PC-9 (cell line): ENCODE measurements around the gene PROC. TPM values are rescaled to one million over a fixed set of nuclear protein-coding genes. Genes with fewer than 3 reads are reported as not detected.

Experiments
- BruUV-seq: library from RNA; stranded (reverse); fragments of 400-500 nt; replicated peaks from 2 replicates; lab custom pipeline; 2021; lab: Mats Ljungman, UMichigan
- CTCF ChIA-PET: fragments of 300-600 bp; sonication (Branson Sonifier 250); formaldehyde crosslinking; loops from one replicate; lab custom pipeline; 2022; ENCODE audit warnings: antibody characterized with exemption; lab: Charles Lee
- POLR2A ChIA-PET: fragments of 300-600 bp; sonication (Branson Sonifier 250); formaldehyde crosslinking; loops from one replicate; lab custom pipeline; 2022; ENCODE audit warnings: antibody characterized with exemption; ENCODE audit not compliant: unreplicated experiment; lab: Charles Lee
- DNase-seq, 2 experiments: peaks; one replicate each; pipeline versions ENCODE4 v3.0.0 to v3.0.0-alpha.2; 2015 to 2022; ENCODE audit warnings: mixed read lengths in 1 of 2
- H2AFZ ChIP-seq: fragments of 200-600 bp; sonication (generic); 2 replicates; pipeline ENCODE4 v1.8.1; 2017; ENCODE audit warnings: antibody characterized with exemption
- H3F3A ChIP-seq: fragments of 200-600 bp; sonication (generic); 2 replicates; pipeline ENCODE4 v1.8.1; 2017; ENCODE audit warnings: antibody characterized with exemption, mild to moderate bottlenecking, low read depth; ENCODE audit not compliant: insufficient read depth
- H3K27ac ChIP-seq: fragments of 200-600 bp; sonication (generic); 2 replicates; pipeline ENCODE4 v1.6.1; 2016; ENCODE audit warnings: mixed run types
- H3K27me3 ChIP-seq: fragments of 200-600 bp; sonication (generic); 2 replicates; pipeline ENCODE4 v1.6.1; 2016; ENCODE audit warnings: low read depth, mixed run types; ENCODE audit not compliant: insufficient read depth
- H3K36me3 ChIP-seq: fragments of 200-600 bp; sonication (generic); 2 replicates; pipeline ENCODE4 v1.6.1; 2016; ENCODE audit warnings: low read depth, mixed run types
- H3K4me1 ChIP-seq: fragments of 200-600 bp; sonication (generic); replicated peaks from 2 replicates; pipeline ENCODE4 v1.6.1; 2016; ENCODE audit warnings: mixed run types; ENCODE audit not compliant: insufficient read depth
- H3K4me2 ChIP-seq: fragments of 200-600 bp; sonication (generic); 2 replicates; pipeline ENCODE4 v1.6.1; 2017; ENCODE audit warnings: mixed run types
- H3K4me3 ChIP-seq: fragments of 200-600 bp; sonication (generic); 2 replicates; pipeline ENCODE4 v1.6.1; 2016; ENCODE audit warnings: mixed run types
- H3K79me2 ChIP-seq: fragments of 200-600 bp; sonication (generic); 2 replicates; pipeline ENCODE4 v1.6.1; 2017; ENCODE audit warnings: low read depth, mixed run types
- H3K9me2 ChIP-seq: fragments of 200-600 bp; sonication (generic); 2 replicates; pipeline ENCODE4 v1.8.1; 2017; ENCODE audit warnings: mild to moderate bottlenecking; ENCODE audit not compliant: insufficient read depth
- H3K9me3 ChIP-seq: fragments of 200-600 bp; sonication (generic); 2 replicates; pipeline ENCODE4 v1.8.1; 2016; ENCODE audit warnings: low read depth; ENCODE audit not compliant: insufficient read depth
- H4K20me1 ChIP-seq: fragments of 200-600 bp; sonication (generic); 2 replicates; pipeline ENCODE4 v1.8.1; 2017; ENCODE audit not compliant: insufficient read depth
- EZH2 ChIP-seq: fragments of 200-600 bp; sonication (generic); IDR thresholded peaks from 2 replicates; pipeline ENCODE4 v1.8.0; 2017; ENCODE audit warnings: antibody characterized with exemption, low read depth
- intact Hi-C: fragments of 100-400 bp; cut with micrococcal nuclease; formaldehyde crosslinking; loops from one replicate; pipeline ENCODE4 v1.10.0; 2022; ENCODE audit not compliant: unreplicated experiment
- total RNA-seq: library from RNA; stranded (reverse); gene quantifications from 2 replicates; pipeline ENCODE4 v1.2.3, GENCODE V29; 2021
- TF ChIP-seq, protein P1 (sequence below): fragments of 200-600 bp; sonication (generic); conservative IDR thresholded peaks from 2 replicates; pipeline ENCODE4 v1.6.1; 2017; ENCODE audit warnings: mixed run types, antibody characterized with exemption, mild to moderate bottlenecking, moderate library complexity

Gene PROC
- total RNA-seq, 1 experiment from 2014 or later = 6.1 TPM

DNA sequence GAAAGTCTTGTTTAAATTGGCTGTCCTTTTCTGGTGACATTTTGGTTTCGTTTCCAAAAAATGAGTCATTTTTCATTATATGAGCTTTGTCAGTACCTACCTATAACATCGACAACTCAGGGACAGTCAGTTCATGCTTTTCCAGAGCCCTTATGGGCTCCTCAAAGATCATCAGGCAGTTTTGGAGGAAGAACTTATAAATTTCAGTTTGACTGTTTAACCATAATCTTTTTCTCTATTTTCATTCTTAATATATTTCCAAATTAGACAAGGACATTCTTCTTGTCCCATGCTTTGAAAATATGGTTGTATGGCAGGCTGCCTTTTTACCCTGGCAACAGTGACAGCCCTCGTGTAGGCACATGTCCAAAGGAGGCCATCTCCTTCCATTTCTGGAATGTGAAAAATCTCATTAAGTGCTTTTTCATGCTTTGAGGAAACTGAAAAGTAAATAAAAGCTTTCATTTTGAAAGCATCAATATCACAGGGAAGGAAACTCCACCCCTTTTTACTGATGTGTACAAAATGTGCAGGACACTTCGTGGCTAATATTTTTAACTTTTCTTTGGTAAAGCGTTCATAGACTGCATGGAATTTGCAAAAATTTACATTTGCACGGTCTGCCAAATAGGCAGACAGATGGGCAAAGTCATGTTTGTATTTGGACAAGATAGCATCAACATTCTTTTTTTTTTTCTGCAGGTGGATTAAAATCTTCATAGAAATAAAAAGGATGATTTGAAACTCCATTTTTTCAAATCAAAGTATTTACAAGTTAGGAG lies 7.2 kb upstream of the PROC start:
- no peaks in the 10 kb centered on the region for H3K9me3 ChIP-seq
- TF ChIP-seq, protein P1, sequence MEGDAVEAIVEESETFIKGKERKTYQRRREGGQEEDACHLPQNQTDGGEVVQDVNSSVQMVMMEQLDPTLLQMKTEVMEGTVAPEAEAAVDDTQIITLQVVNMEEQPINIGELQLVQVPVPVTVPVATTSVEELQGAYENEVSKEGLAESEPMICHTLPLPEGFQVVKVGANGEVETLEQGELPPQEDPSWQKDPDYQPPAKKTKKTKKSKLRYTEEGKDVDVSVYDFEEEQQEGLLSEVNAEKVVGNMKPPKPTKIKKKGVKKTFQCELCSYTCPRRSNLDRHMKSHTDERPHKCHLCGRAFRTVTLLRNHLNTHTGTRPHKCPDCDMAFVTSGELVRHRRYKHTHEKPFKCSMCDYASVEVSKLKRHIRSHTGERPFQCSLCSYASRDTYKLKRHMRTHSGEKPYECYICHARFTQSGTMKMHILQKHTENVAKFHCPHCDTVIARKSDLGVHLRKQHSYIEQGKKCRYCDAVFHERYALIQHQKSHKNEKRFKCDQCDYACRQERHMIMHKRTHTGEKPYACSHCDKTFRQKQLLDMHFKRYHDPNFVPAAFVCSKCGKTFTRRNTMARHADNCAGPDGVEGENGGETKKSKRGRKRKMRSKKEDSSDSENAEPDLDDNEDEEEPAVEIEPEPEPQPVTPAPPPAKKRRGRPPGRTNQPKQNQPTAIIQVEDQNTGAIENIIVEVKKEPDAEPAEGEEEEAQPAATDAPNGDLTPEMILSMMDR = no peak
- H3K36me3 ChIP-seq = no peaks in the 10 kb centered on the region
- no peaks in the 10 kb centered on the region for H4K20me1 ChIP-seq
- no peaks in the 10 kb centered on the region for H3K27me3 ChIP-seq
- no peaks in the 10 kb centered on the region for H3K79me2 ChIP-seq
- peak; percentile 48 to 86 for DNase-seq
- H3K27ac ChIP-seq = peak overlapping the region; percentile 66
- CTCF ChIA-PET = interaction anchor here (0.7 kb wide), 1 partner anchor 11 kb away, joined by 3 read pairs; no protein-coding TSS in a partner anchor
- no TSS peak for BruUV-seq
- peaks cover 77% of the 10 kb centered on the region for H3K4me1 ChIP-seq
- POLR2A ChIA-PET = interaction anchor here (0.6 kb wide), 2 partner anchors 110 to 304 kb away, joined by 5 to 9 read pairs; partner anchors contain the start of gene BIN1
- H3K4me2 ChIP-seq = peak overlapping the region; percentile 43
- no peak overlapping the region for H3K4me3 ChIP-seq
- H3F3A ChIP-seq = peaks cover 68% of the 10 kb centered on the region
- intact Hi-C loops = loop anchor here (5.0 to 10.0 kb wide), 2 partner anchors 86 to 184 kb away; no protein-coding TSS in a partner anchor
- peak overlapping the region; percentile 8; the same call in 1 of the 2 replicates for H2AFZ ChIP-seq
- no peaks in the 10 kb centered on the region for H3K9me2 ChIP-seq

DNA sequence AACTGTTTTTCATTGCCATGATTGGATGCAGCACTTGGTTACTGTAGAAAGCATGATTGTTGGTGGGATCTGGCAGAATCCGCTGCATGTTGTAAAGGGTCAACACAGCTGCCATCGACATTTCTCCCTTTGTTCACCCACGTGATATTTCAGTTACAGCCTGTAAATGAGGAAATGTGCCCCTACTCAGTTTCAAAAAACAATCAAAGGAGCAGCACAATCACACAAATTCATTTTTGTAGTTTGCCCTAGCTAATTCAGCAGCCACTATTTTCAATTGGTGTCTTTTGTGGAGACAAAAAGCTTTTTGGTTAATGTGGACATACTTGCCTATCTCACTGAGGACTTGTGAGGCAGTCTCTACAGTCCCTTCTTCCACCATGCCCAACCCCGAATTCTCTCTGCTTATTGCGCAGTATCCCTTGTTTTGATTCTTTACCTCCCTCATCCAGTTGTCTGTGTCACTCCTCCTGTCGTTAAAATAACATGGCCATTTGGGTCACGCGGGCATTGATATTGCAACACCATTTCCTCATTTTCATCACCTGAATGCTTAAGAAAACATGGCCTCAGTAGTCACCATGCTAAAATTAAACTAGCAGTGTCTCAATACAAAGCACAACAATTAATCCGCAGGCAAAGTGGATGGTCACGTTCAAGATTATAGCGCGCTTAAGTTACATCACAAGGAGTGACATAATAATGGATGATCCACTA lies 6.4 kb upstream of the PROC start:
- ChIA-PET POLR2A (interaction anchor here (0.6 kb wide), 1 partner anchor 111 kb away, joined by 5 read pairs; no protein-coding TSS in a partner anchor), CTCF (no interaction called here)
- H2AFZ ChIP-seq = peak overlapping the region; percentile 17; the same call in 1 of the 2 replicates
- no peaks in the 10 kb centered on the region for H3K79me2 ChIP-seq
- peak overlapping the region; percentile 66 for H3K27ac ChIP-seq
- H3K27me3 ChIP-seq = no peaks in the 10 kb centered on the region
- peak in 1 of 2 experiments; percentile 81 for DNase-seq
- H3K9me2 ChIP-seq = no peaks in the 10 kb centered on the region
- H3K36me3 ChIP-seq = no peaks in the 10 kb centered on the region
- peak overlapping the region; percentile 43 for H3K4me2 ChIP-seq
- 0 out of 2 replicates have a peak overlapping the region, but pooled peaks have one; percentile 3 for H3K4me3 ChIP-seq
- BruUV-seq = no TSS peak
- no peaks in the 10 kb centered on the region for H4K20me1 ChIP-seq
- H3F3A ChIP-seq = peaks cover 67% of the 10 kb centered on the region
- peaks cover 83% of the 10 kb centered on the region for H3K4me1 ChIP-seq
- intact Hi-C loops = loop anchor here (5.0 to 10.0 kb wide), 2 partner anchors 87 to 185 kb away; no protein-coding TSS in a partner anchor
- no peak for TF ChIP-seq EZH2
- TF ChIP-seq, protein P1 = no peak
- H3K9me3 ChIP-seq = no peaks in the 10 kb centered on the region

DNA sequence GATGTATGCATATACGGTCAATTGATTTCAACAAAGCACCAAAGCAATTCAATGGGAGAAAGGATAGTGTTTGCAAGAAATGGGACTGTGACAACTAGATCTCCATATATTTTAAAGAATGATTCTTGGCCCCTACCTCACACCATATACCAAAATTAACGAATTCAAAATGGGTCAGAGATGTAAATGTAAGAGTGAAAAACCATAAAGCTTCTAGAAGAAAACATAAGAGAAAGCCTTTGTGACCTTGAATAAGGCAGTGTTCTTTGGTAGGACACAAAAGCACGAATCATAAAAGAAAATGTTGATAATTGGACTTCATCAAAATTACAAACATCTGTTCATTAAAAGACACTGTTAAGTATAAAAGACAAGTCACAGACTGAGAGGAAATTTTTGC lies 5.0 kb upstream of the PROC start:
- intact Hi-C loops = loop anchor here (5.0 to 10.0 kb wide), 2 partner anchors 88 to 186 kb away; no protein-coding TSS in a partner anchor
- Histone ChIP-seq H3K9me3 (no peaks in the 10 kb centered on the region), H3K4me1 (peaks cover 75% of the 10 kb centered on the region), H2AFZ (no peak overlapping the region), H3K79me2 (no peaks in the 10 kb centered on the region), H3K9me2 (no peaks in the 10 kb centered on the region), H4K20me1 (no peaks in the 10 kb centered on the region), H3K27me3 (no peaks in the 10 kb centered on the region), H3K27ac (peak overlapping the region; percentile 76), H3K4me2 (peak overlapping the region; percentile 35), H3F3A (peaks cover 59% of the 10 kb centered on the region), H3K36me3 (no peaks in the 10 kb centered on the region), H3K4me3 (no peak overlapping the region)
- DNase-seq = no peak
- TSS peak; percentile 48 for BruUV-seq
- ChIA-PET POLR2A (no interaction called here), CTCF (interaction anchor here (0.6 to 1.5 kb wide), 2 partner anchors 24 to 222 kb away, joined by 5 read pairs; no protein-coding TSS in a partner anchor)
- TF ChIP-seq EZH2 = no peak
- TF ChIP-seq, protein P1 = no peak
